WTC11 (cell line): Measurements from ENCODE around the gene ZFP92.

Source experiments
- ARID4B ChIP-seq: sonication (generic); formaldehyde crosslinking; IDR thresholded peaks from 2 replicates; pipeline ENCODE4 v1.8.0; 2023; ENCODE audit warnings: missing genetic modification reagents, mild to moderate bottlenecking, borderline replicate concordance
- CDX4 ChIP-seq: fragments of 250-450 bp; sonication (Bioruptor Pico); IDR thresholded peaks from 2 replicates; pipeline ENCODE4 v1.9.0; 2021; ENCODE audit warnings: moderate library complexity, mild to moderate bottlenecking, inconsistent platforms, borderline replicate concordance
- CTCF ChIP-seq: fragments of 200-600 bp; IDR thresholded peaks from 2 replicates; pipeline ENCODE4 v1.8.0; 2022; ENCODE audit warnings: antibody characterized with exemption
- ETV6 ChIP-seq: sonication (generic); formaldehyde crosslinking; IDR thresholded peaks from 2 replicates; pipeline ENCODE4 v1.8.1; 2022; ENCODE audit warnings: mild to moderate bottlenecking, missing genetic modification reagents
- FOXP4 ChIP-seq: sonication (generic); formaldehyde crosslinking; IDR thresholded peaks from 2 replicates; pipeline ENCODE4 v1.8.0; 2022; ENCODE audit warnings: mild to moderate bottlenecking, missing genetic modification reagents
- SP1 ChIP-seq: sonication (generic); formaldehyde crosslinking; conservative IDR thresholded peaks from 2 replicates; pipeline ENCODE4 v1.8.1; 2022; ENCODE audit warnings: missing genetic modification reagents

GRCh38 chrX:153449368-153450113 is 38.3 kb downstream of the ZFP92 start:
- no peak for TF ChIP-seq CDX4 (CRISPR knock-in tag)
- no peak for TF ChIP-seq FOXP4 (CRISPR knock-in tag)
- TF ChIP-seq ETV6, result no peak
- no peak for TF ChIP-seq CTCF
- TF ChIP-seq SP1 (CRISPR knock-in tag), result no peak
- TF ChIP-seq ARID4B (CRISPR knock-in tag), result no peak
